GM19193 (cell line): ENCODE data around the gene REPS1.

ENCODE experiments used
- POLR2A ChIP-seq: IDR thresholded peaks from 4 replicates; pipeline ENCODE4 v1.6.1; 2011; ENCODE audit not compliant: insufficient read depth, insufficient read length; ENCODE audit errors: extremely low read depth

The REPS1 gene

GRCh38 chr6:138987643-138988468 lies at the start of gene REPS1:
Gene REPS1, minus strand, starts transcription at chr6:138988253. Its CDS starts 571 bp downstream, at chr6:138987682.
- peak; percentile 91 for TF ChIP-seq POLR2A

GRCh38 chr6:139037490-139037889 lies 49.4 kb upstream of the REPS1 start:
- TF ChIP-seq POLR2A: no peak

GRCh38 chr6:139030228-139030963 lies 42.3 kb upstream of the REPS1 start:
- peak; percentile 22 for TF ChIP-seq POLR2A

- TF ChIP-seq POLR2A: no peak
These were observed 41.6 kb upstream of the REPS1 start for GRCh38 chr6:139029470-139030227.

- TF ChIP-seq POLR2A: peak; percentile 79
These were observed 40.8 kb upstream of the REPS1 start, which contains the start of gene ABRACL for GRCh38 chr6:139028658-139029469. Gene ABRACL, plus strand, starts transcription at chr6:139028745. Its CDS starts 5,416 bp downstream, at chr6:139034161.

GRCh38 chr6:139028215-139028657 lies 40.2 kb upstream of the REPS1 start:
- TF ChIP-seq POLR2A: no peak

- no peak for TF ChIP-seq POLR2A
These were observed 39.6 kb upstream of the REPS1 start for GRCh38 chr6:139027620-139028182.

- no peak for TF ChIP-seq POLR2A
These were observed 32.6 kb upstream of the REPS1 start for GRCh38 chr6:139020689-139021088.

- no peak for TF ChIP-seq POLR2A
These were observed 31.7 kb upstream of the REPS1 start for GRCh38 chr6:139019722-139020121.

GRCh38 chr6:139017227-139017626 lies 29.2 kb upstream of the REPS1 start:
- TF ChIP-seq POLR2A: no peak

GRCh38 chr6:139016337-139017213 lies 28.5 kb upstream of the REPS1 start:
- TF ChIP-seq POLR2A: no peak

- no peak for TF ChIP-seq POLR2A
These were observed 26.9 kb upstream of the REPS1 start for GRCh38 chr6:139014945-139015344.
